Endodermal cell (in vitro differentiated cells): ENCODE data around the gene ANKZF1. TPM values are rescaled to one million over a fixed set of nuclear protein-coding genes. Genes with fewer than 3 reads are reported as not detected.

Source experiments
- DNase-seq: peaks from one replicate; pipeline ENCODE4 v3.0.0-alpha.2; 2017
- H3K27ac ChIP-seq: 2 replicates; pipeline ENCODE4 v1.5.1; 2013; ENCODE audit warnings: mild to moderate bottlenecking, low read depth, low read length, moderate library complexity
- H3K27me3 ChIP-seq: 2 replicates; pipeline ENCODE4 v1.6.1; 2013; ENCODE audit warnings: mild to moderate bottlenecking, low read length, moderate library complexity; ENCODE audit not compliant: insufficient read depth, control insufficient read depth, poor library complexity, severe bottlenecking
- H3K36me3 ChIP-seq: 2 replicates; pipeline ENCODE4 v1.7.0; 2013; ENCODE audit warnings: mild to moderate bottlenecking, low read length, moderate library complexity; ENCODE audit not compliant: control insufficient read depth, insufficient read depth
- H3K4me1 ChIP-seq: one replicate; pipeline ENCODE4 v1.7.0; 2013; ENCODE audit warnings: low read length; ENCODE audit not compliant: control insufficient read depth, insufficient read depth
- H3K4me3 ChIP-seq: 2 replicates; pipeline ENCODE4 v1.5.1; 2013; ENCODE audit warnings: mild to moderate bottlenecking, low read length, moderate library complexity
- H3K9ac ChIP-seq: 2 replicates; pipeline ENCODE4 v1.6.1; 2013; ENCODE audit warnings: mild to moderate bottlenecking, low read length, moderate library complexity; ENCODE audit not compliant: poor library complexity, severe bottlenecking; ENCODE audit errors: extremely low read depth
- H3K9me3 ChIP-seq: 2 replicates; pipeline ENCODE4 v1.6.1; 2013; ENCODE audit warnings: mild to moderate bottlenecking, low read length, moderate library complexity; ENCODE audit not compliant: control insufficient read depth
- H3K27ac Mint-ChIP-seq: 2 replicates; pipeline ENCODE4 v1.8.0; 2020; ENCODE audit warnings: mixed read lengths
- H3K27me3 Mint-ChIP-seq: 2 replicates; pipeline ENCODE4 v1.8.0; 2021; ENCODE audit warnings: mild to moderate bottlenecking, mixed read lengths; ENCODE audit not compliant: insufficient read depth
- H3K36me3 Mint-ChIP-seq: 2 replicates; pipeline ENCODE4 v1.8.0; 2020; ENCODE audit warnings: low read depth, mixed read lengths
- H3K4me1 Mint-ChIP-seq: 2 replicates; pipeline ENCODE4 v1.8.0; 2020; ENCODE audit warnings: mixed read lengths
- H3K4me3 Mint-ChIP-seq: 2 replicates; pipeline ENCODE4 v1.8.0; 2020; ENCODE audit warnings: mild to moderate bottlenecking, moderate library complexity, mixed read lengths
- H3K9me3 Mint-ChIP-seq: 2 replicates; pipeline ENCODE4 v1.8.0; 2020; ENCODE audit warnings: mild to moderate bottlenecking, mixed read lengths
- WGBS, 2 experiments: methylation state at CpG; one replicate each; pipeline versions ENCODE4 v1.1.5 to v1.1.7; 2013; ENCODE audit warnings: missing lambda C conversion rate in 2 of 2, mixed read lengths in 1 of 2; ENCODE audit not compliant: insufficient coverage in 1 of 2, insufficient read length in 1 of 2; 5-methylcytosine and 5-hydroxymethylcytosine counted together
- total RNA-seq, 2 donors: library from RNA; stranded (reverse); fragmentation: NEBNext Ultra II Directional in 1 of 2; extraction: Animal tissue kit (Norgen Biotek cat#: 25700) in 1 of 2; gene quantifications; 2 replicates in 1 of 2; 3 replicates in 1 of 2; pipeline ENCODE4 v1.2.1, GENCODE V29; 2021
- TF ChIP-seq, protein P1 (sequence below): fragments of 200-600 bp; sonication (generic); conservative IDR thresholded peaks from 2 replicates; pipeline ENCODE4 v1.5.0; 2021; ENCODE audit warnings: antibody characterized with exemption, mild to moderate bottlenecking

ANKZF1 gene
- total RNA-seq, 2 donors from 2014 or later = 50.9 to 56.3 TPM

DNA sequence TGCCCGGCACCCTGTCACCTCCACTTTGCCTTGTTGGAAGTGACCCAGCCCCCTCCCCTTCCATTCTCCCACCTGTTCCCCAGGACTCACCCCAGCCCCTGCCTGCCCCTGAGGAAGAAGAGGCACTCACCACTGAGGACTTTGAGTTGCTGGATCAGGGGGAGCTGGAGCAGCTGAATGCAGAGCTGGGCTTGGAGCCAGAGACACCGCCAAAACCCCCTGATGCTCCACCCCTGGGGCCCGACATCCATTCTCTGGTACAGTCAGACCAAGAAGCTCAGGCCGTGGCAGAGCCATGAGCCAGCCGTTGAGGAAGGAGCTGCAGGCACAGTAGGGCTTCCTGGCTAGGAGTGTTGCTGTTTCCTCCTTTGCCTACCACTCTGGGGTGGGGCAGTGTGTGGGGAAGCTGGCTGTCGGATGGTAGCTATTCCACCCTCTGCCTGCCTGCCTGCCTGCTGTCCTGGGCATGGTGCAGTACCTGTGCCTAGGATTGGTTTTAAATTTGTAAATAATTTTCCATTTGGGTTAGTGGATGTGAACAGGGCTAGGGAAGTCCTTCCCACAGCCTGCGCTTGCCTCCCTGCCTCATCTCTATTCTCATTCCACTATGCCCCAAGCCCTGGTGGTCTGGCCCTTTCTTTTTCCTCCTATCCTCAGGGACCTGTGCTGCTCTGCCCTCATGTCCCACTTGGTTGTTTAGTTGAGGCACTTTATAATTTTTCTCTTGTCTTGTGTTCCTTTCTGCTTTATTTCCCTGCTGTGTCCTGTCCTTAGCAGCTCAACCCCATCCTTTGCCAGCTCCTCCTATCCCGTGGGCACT, 47.1 kb upstream of the ANKZF1 start:
- Histone ChIP-seq H3K27ac (no peak overlapping the region), H3K4me1 (no peaks in the 10 kb centered on the region), H3K9ac (no peak overlapping the region), H3K4me3 (no peak overlapping the region), H3K27me3 (no peaks in the 10 kb centered on the region), H3K36me3 (peaks cover 48% of the 10 kb centered on the region), H3K9me3 (no peaks in the 10 kb centered on the region)
- Mint-ChIP-seq H3K36me3 (peaks cover 32% of the 10 kb centered on the region), H3K27me3 (no peaks in the 10 kb centered on the region), H3K4me1 (peaks cover 9% of the 10 kb centered on the region), H3K9me3 (no peaks in the 10 kb centered on the region), H3K4me3 (no peak overlapping the region), H3K27ac (no peak overlapping the region)
- TF ChIP-seq, protein P1, sequence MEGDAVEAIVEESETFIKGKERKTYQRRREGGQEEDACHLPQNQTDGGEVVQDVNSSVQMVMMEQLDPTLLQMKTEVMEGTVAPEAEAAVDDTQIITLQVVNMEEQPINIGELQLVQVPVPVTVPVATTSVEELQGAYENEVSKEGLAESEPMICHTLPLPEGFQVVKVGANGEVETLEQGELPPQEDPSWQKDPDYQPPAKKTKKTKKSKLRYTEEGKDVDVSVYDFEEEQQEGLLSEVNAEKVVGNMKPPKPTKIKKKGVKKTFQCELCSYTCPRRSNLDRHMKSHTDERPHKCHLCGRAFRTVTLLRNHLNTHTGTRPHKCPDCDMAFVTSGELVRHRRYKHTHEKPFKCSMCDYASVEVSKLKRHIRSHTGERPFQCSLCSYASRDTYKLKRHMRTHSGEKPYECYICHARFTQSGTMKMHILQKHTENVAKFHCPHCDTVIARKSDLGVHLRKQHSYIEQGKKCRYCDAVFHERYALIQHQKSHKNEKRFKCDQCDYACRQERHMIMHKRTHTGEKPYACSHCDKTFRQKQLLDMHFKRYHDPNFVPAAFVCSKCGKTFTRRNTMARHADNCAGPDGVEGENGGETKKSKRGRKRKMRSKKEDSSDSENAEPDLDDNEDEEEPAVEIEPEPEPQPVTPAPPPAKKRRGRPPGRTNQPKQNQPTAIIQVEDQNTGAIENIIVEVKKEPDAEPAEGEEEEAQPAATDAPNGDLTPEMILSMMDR = no peak
- DNase-seq = no peak
- WGBS, 2 experiments = 92 to 96% methylated on average over 3 to 8 of the region's 8 CpGs

DNA sequence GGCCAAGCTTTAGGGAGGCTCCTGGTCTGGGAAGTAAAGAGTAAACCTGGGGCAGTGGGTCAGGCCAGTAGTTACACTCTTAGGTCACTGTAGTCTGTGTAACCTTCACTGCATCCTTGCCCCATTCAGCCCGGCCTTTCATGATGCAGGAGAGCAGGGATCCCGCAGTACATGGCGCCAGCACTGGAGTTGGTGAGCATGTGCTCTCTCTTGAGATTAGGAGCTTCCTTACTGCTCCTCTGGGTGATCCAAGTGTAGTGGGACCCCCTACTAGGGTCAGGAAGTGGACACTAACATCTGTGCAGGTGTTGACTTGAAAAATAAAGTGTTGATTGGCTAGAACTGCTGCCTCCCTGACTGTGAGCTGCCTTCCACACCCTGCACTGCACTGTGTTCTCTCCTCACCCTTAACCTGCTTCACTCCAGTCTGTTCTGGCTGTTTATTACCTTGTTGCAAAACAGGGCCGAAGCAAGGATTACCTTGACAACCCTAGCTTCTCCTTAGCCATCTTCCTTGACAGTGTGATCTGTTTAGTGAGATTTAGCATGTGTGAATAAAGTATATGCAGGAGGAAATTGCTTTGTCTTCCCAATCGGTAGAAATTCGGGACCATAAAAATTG, 46.3 kb upstream of the ANKZF1 start:
- Histone ChIP-seq H3K4me3 (no peak overlapping the region), H3K9me3 (no peaks in the 10 kb centered on the region), H3K4me1 (no peaks in the 10 kb centered on the region), H3K27ac (no peak overlapping the region), H3K9ac (no peak overlapping the region), H3K36me3 (peaks cover 48% of the 10 kb centered on the region), H3K27me3 (no peaks in the 10 kb centered on the region)
- Mint-ChIP-seq H3K27ac (no peak overlapping the region), H3K9me3 (no peaks in the 10 kb centered on the region), H3K27me3 (no peaks in the 10 kb centered on the region), H3K4me3 (no peak overlapping the region), H3K4me1 (peaks cover 8% of the 10 kb centered on the region), H3K36me3 (peaks cover 32% of the 10 kb centered on the region)
- 90 to 97% methylated on average over 2 to 6 of the region's 6 CpGs for WGBS, 2 experiments
- TF ChIP-seq, protein P1 = no peak
- no peak for DNase-seq

- Mint-ChIP-seq H3K4me3 (no peak overlapping the region), H3K36me3 (peaks cover 32% of the 10 kb centered on the region), H3K9me3 (no peaks in the 10 kb centered on the region), H3K27me3 (no peaks in the 10 kb centered on the region), H3K27ac (no peak overlapping the region), H3K4me1 (peaks cover 3% of the 10 kb centered on the region)
- Histone ChIP-seq H3K27ac (no peak overlapping the region), H3K4me3 (no peak overlapping the region), H3K27me3 (no peaks in the 10 kb centered on the region), H3K9ac (no peak overlapping the region), H3K4me1 (no peaks in the 10 kb centered on the region), H3K9me3 (no peaks in the 10 kb centered on the region), H3K36me3 (peaks cover 48% of the 10 kb centered on the region)
- no peak for DNase-seq
- TF ChIP-seq, protein P1 = no peak
- 93 to 95% methylated on average over 2 of the region's 2 CpGs for WGBS, 2 experiments
These were observed 45.5 kb upstream of the ANKZF1 start for GRCh38 chr2:219184121-219184520.
